H1 (cell line): ENCODE measurements around the gene CSF3R. TPM values are rescaled to one million over a fixed set of nuclear protein-coding genes. Genes with fewer than 3 reads are reported as not detected.

Source experiments
- CTCF ChIA-PET: fragments of 300-600 bp; sonication (Branson Sonifier 250); formaldehyde crosslinking; loops from one replicate; lab custom pipeline; 2021; ENCODE audit not compliant: partially characterized antibody; lab: Charles Lee
- POLR2A ChIA-PET: fragments of 300-600 bp; sonication (Branson Sonifier 250); formaldehyde crosslinking; loops from one replicate; lab custom pipeline; 2021; ENCODE audit warnings: inconsistent platforms; ENCODE audit not compliant: partially characterized antibody; lab: Charles Lee
- DNase-seq, 2 experiments: peaks; one replicate each; pipeline versions ENCODE4 v3.0.0 to v3.0.0-alpha.2; 2010 to 2022; ENCODE audit warnings: low spot score in 2 of 2, low read depth in 1 of 2, mixed read lengths in 1 of 2
- FAIRE-seq: peaks from 2 replicates; lab custom pipeline; 2011; peaks lifted over from hg19 to GRCh38; lab: Jason Lieb, UNC
- H2AFZ ChIP-seq: 2 replicates; pipeline ENCODE4 v1.8.1; 2012; ENCODE audit warnings: low read length, inconsistent platforms
- H2AK5ac ChIP-seq: 2 replicates; pipeline ENCODE4 v1.6.1; 2013; ENCODE audit warnings: low read depth, low read length
- H2BK120ac ChIP-seq: replicated peaks from 2 replicates; pipeline ENCODE3; 2013; ENCODE audit warnings: low read depth, low read length, inconsistent platforms
- H2BK12ac ChIP-seq: 2 replicates; pipeline ENCODE4 v1.6.1; 2013; ENCODE audit warnings: low read depth, low read length
- H2BK15ac ChIP-seq: 2 replicates; pipeline ENCODE4 v1.6.1; 2013; ENCODE audit warnings: low read length
- H2BK20ac ChIP-seq: 2 replicates; pipeline ENCODE4 v1.6.1; 2013; ENCODE audit warnings: low read length
- H2BK5ac ChIP-seq: 2 replicates; pipeline ENCODE4 v1.6.1; 2013; ENCODE audit warnings: low read depth, low read length
- H3K14ac ChIP-seq: 2 replicates; pipeline ENCODE4 v1.6.1; 2013; ENCODE audit warnings: inconsistent platforms; ENCODE audit not compliant: insufficient read length
- H3K18ac ChIP-seq: 2 replicates; pipeline ENCODE4 v1.6.1; 2013; ENCODE audit warnings: low read length; ENCODE audit errors: extremely low read depth
- H3K23ac ChIP-seq: 2 replicates; pipeline ENCODE4 v1.6.1; 2013; ENCODE audit warnings: inconsistent platforms; ENCODE audit not compliant: insufficient read length
- H3K23me2 ChIP-seq: 2 replicates; pipeline ENCODE4 v1.6.1; 2013; ENCODE audit warnings: low read depth, low read length
- H3K27ac ChIP-seq: 2 replicates; pipeline ENCODE4 v1.6.1; 2011; ENCODE audit warnings: low read depth, low read length, inconsistent platforms
- H3K27me3 ChIP-seq, 4 experiments: replicated peaks in 1 of 4; 1 replicate in 1 of 4; 2 replicates in 3 of 4; pipeline versions ENCODE4 v1.6.1 to v1.8.1; 2011 to 2013; ENCODE audit warnings: low read length in 3 of 4, mild to moderate bottlenecking in 3 of 4, inconsistent platforms in 2 of 4, mixed read lengths in 2 of 4, moderate library complexity in 1 of 4; ENCODE audit not compliant: control insufficient read depth in 3 of 4, insufficient read depth in 3 of 4; ENCODE audit errors: extremely low read depth in 1 of 4
- H3K36me3 ChIP-seq, 4 experiments: 2 replicates each; pipeline versions ENCODE4 v1.6.1 to v1.8.1; 2011 to 2013; ENCODE audit warnings: mild to moderate bottlenecking in 4 of 4, low read length in 3 of 4, moderate library complexity in 2 of 4, control low read depth in 1 of 4, inconsistent platforms in 1 of 4; ENCODE audit not compliant: insufficient read depth in 4 of 4, control insufficient read depth in 2 of 4
- H3K4ac ChIP-seq: replicated peaks from 2 replicates; pipeline ENCODE3; 2013; ENCODE audit warnings: low read length, low read depth, mixed read lengths, inconsistent platforms; ENCODE audit not compliant: insufficient read length
- H3K4me1 ChIP-seq, 4 experiments: replicated peaks in 1 of 4; 1 replicate in 1 of 4; 2 replicates in 3 of 4; pipeline versions ENCODE4 v1.6.1 to v1.8.1; 2011 to 2013; ENCODE audit warnings: low read length in 3 of 4, inconsistent platforms in 2 of 4, mixed read lengths in 1 of 4; ENCODE audit not compliant: insufficient read depth in 4 of 4, control insufficient read depth in 3 of 4
- H3K4me2 ChIP-seq, 2 experiments: 2 replicates each; pipeline versions ENCODE4 v1.6.1 to v1.8.1; 2011 to 2013; ENCODE audit warnings: low read depth in 2 of 2, low read length in 2 of 2, control low read depth in 1 of 2, inconsistent platforms in 1 of 2, mild to moderate bottlenecking in 1 of 2; ENCODE audit not compliant: insufficient read depth in 1 of 2
- H3K4me3 ChIP-seq, 4 experiments: fragments of 200-600, 300-600 bp in 1 of 4; sonication (generic), shearing (Covaris generic), sonication (Bioruptor Twin) in 1 of 4; 2 replicates each; pipeline versions ENCODE4 v1.5.1 to v1.8.1; 2011 to 2016; ENCODE audit warnings: low read length in 4 of 4, low read depth in 3 of 4, control low read depth in 2 of 4, inconsistent platforms in 2 of 4, mild to moderate bottlenecking in 2 of 4, mixed read lengths in 1 of 4, moderate library complexity in 1 of 4; ENCODE audit not compliant: insufficient read depth in 2 of 4; ENCODE audit errors: extremely low read depth in 1 of 4
- H3K56ac ChIP-seq: replicated peaks from 2 replicates; pipeline ENCODE3; 2013; ENCODE audit warnings: low read depth, mild to moderate bottlenecking, mixed read lengths, low read length, inconsistent platforms; ENCODE audit not compliant: insufficient read length
- H3K79me1 ChIP-seq: 2 replicates; pipeline ENCODE4 v1.6.1; 2013; ENCODE audit warnings: low read depth, low read length, control low read depth
- H3K79me2 ChIP-seq, 2 experiments: 2 replicates each; pipeline versions ENCODE4 v1.6.1 to v1.8.1; 2012 to 2013; ENCODE audit warnings: low read length in 2 of 2, mild to moderate bottlenecking in 2 of 2, inconsistent platforms in 1 of 2; ENCODE audit not compliant: insufficient read depth in 2 of 2, control insufficient read depth in 1 of 2
- H3K9ac ChIP-seq, 4 experiments: replicated peaks in 1 of 4; 1 replicate in 1 of 4; 2 replicates in 3 of 4; pipeline versions ENCODE4 v1.6.1 to v1.8.1; 2011 to 2013; ENCODE audit warnings: low read depth in 3 of 4, low read length in 3 of 4, control low read depth in 2 of 4, mild to moderate bottlenecking in 2 of 4, moderate library complexity in 2 of 4, inconsistent platforms in 1 of 4; ENCODE audit errors: extremely low read depth in 1 of 4
- H3K9me3 ChIP-seq, 2 experiments: 2 replicates each; pipeline versions ENCODE4 v1.6.1 to v1.8.1; 2012 to 2013; ENCODE audit warnings: mild to moderate bottlenecking in 2 of 2, moderate library complexity in 2 of 2, control low read depth in 1 of 2, inconsistent platforms in 1 of 2, low read depth in 1 of 2, low read length in 1 of 2, mixed read lengths in 1 of 2; ENCODE audit not compliant: insufficient read depth in 2 of 2
- H4K20me1 ChIP-seq, 2 experiments: replicated peaks in 1 of 2; 2 replicates each; pipeline versions ENCODE3 to v1.8.1; 2011 to 2013; ENCODE audit warnings: inconsistent platforms in 2 of 2, low read length in 2 of 2, mild to moderate bottlenecking in 1 of 2; ENCODE audit not compliant: insufficient read depth in 2 of 2, control insufficient read depth in 1 of 2
- H4K5ac ChIP-seq: 2 replicates; pipeline ENCODE4 v1.6.1; 2013; ENCODE audit warnings: low read length, low read depth, mixed read lengths, inconsistent platforms; ENCODE audit not compliant: insufficient read length
- H4K8ac ChIP-seq: 2 replicates; pipeline ENCODE4 v1.8.0; 2013; ENCODE audit warnings: mild to moderate bottlenecking, moderate library complexity, low read length, inconsistent platforms; ENCODE audit not compliant: insufficient read depth; ENCODE audit errors: extremely low read depth
- H4K91ac ChIP-seq: replicated peaks from 2 replicates; pipeline ENCODE3; 2013; ENCODE audit warnings: low read length, mixed read lengths, inconsistent platforms; ENCODE audit not compliant: insufficient read length
- CTBP2 ChIP-seq: IDR thresholded peaks from 2 replicates; pipeline ENCODE4 v1.7.0; 2011; ENCODE audit warnings: borderline replicate concordance, mild to moderate bottlenecking, moderate library complexity, mixed read lengths, low read length; ENCODE audit not compliant: insufficient read depth, insufficient read length
- MAX ChIP-seq: IDR thresholded peaks from 2 replicates; pipeline ENCODE4 v1.6.1; 2012; ENCODE audit warnings: inconsistent platforms
- NRF1 ChIP-seq: IDR thresholded peaks from 2 replicates; pipeline ENCODE4 v1.6.1; 2011; ENCODE audit warnings: mild to moderate bottlenecking, low read depth, low read length, improper control_type of control experiment
- POLR2A ChIP-seq, 2 experiments: IDR thresholded peaks; 1 replicate in 1 of 2; 2 replicates in 1 of 2; pipeline ENCODE4 v1.6.1; 2011; ENCODE audit warnings: low read depth in 2 of 2, low read length in 2 of 2, mild to moderate bottlenecking in 2 of 2; ENCODE audit errors: control extremely low read depth in 1 of 2
- SIX5 ChIP-seq: IDR thresholded peaks from 2 replicates; pipeline ENCODE4 v1.6.1; 2011; ENCODE audit warnings: mild to moderate bottlenecking, low read depth, low read length
- TAF7 ChIP-seq: optimal IDR thresholded peaks from 2 replicates; pipeline ENCODE3; 2011; ENCODE audit warnings: low read depth, mild to moderate bottlenecking, inconsistent platforms, low read length, moderate library complexity, borderline replicate concordance
- WGBS, 2 experiments: shearing (Covaris generic) in 1 of 2; methylation state at CpG; one replicate each; pipeline versions ENCODE4 v1.1.6 to v1.1.7; 2013 to 2015; ENCODE audit warnings: low lambda C conversion rate in 2 of 2, mixed read lengths in 2 of 2, inconsistent platforms in 1 of 2, low coverage in 1 of 2, missing lambda C conversion rate in 1 of 2; ENCODE audit not compliant: insufficient replicate concordance in 2 of 2, insufficient coverage in 1 of 2, insufficient read length in 1 of 2; ENCODE audit errors: extremely low coverage in 1 of 2, missing lambda C conversion rate in 1 of 2; 5-methylcytosine and 5-hydroxymethylcytosine counted together
- polyA plus RNA-seq, 7 experiments: library from polyadenylated mRNA; depleted of rRNA in 3 of 7; stranded (reverse) in 5 of 7; unstranded in 2 of 7; fragments of >200 nt in 5 of 7; fragments of 200-250 nt in 2 of 7; gene quantifications; 1 replicate in 5 of 7; 2 replicates in 1 of 7; 4 replicates in 1 of 7; pipeline versions ENCODE4 v1.2.1 to v1.2.3, GENCODE V29; 2011 to 2013; ENCODE audit warnings: missing spikeins in 2 of 7, mixed read lengths in 2 of 7
- total RNA-seq: library from RNA; stranded (reverse); fragmentation: NEBNext Ultra II Directional; extraction: Animal tissue kit (Norgen Biotek cat#: 25700); gene quantifications from 2 replicates; pipeline ENCODE4 v1.2.1, GENCODE V29; 2021

CSF3R gene
- total and polyA plus RNA-seq, 2 of the 8 experiments (the other 6 are each of a cell fraction or from before 2014, with no cell fraction given) = not detected

GRCh38 chr1:36463463-36463802, 19.3 kb downstream of the CSF3R start:
- POLR2A ChIA-PET = interaction anchor here (0.6 to 3.9 kb wide), 16 partner anchors 9 to 1546 kb away, joined by 3 to 43 read pairs (median 6); partner anchors contain the start of genes OSCP1, STK40 and THRAP3
- Histone ChIP-seq H2BK12ac (peak overlapping the region; percentile 87), H3K23ac (no peak overlapping the region), H2BK5ac (peak overlapping the region; percentile 92), H4K91ac (peak overlapping the region; percentile 98), H3K9me3 (no peaks in the 10 kb centered on the region), H3K4ac (no peak overlapping the region), H3K4me2 (peak overlapping the region; percentile 84 to 97), H3K23me2 (peaks cover 4% of the 10 kb centered on the region; the same call in 1 of the 2 replicates), H3K18ac (peak overlapping the region; percentile 80; the same call in 1 of the 2 replicates), H3K4me1 (peaks cover 0 to 3% (median 0%) of the 10 kb centered on the region in 4 experiments; a peak in 2 of 7 replicates), H3K79me1 (peaks cover 7% of the 10 kb centered on the region), H2AK5ac (no peak overlapping the region), H3K14ac (no peak overlapping the region), H3K27ac (peak overlapping the region; percentile 84), H4K20me1 (peaks cover 0 to 3% of the 10 kb centered on the region in 2 experiments), H4K8ac (peak overlapping the region; percentile 99), H3K56ac (no peak overlapping the region), H2BK20ac (no peak overlapping the region), H3K9ac (peak overlapping the region; percentile 70 to 95 (median 82)), H3K27me3 (peaks cover 2 to 25% (median 21%) of the 10 kb centered on the region in 4 experiments), H4K5ac (no peak overlapping the region), H3K4me3 (peak overlapping the region; percentile 90 to 95 (median 93)), H3K79me2 (peaks cover 0 to 11% of the 10 kb centered on the region in 2 experiments; a peak in 2 of 4 replicates), H3K36me3 (peaks cover 24 to 31% (median 27%) of the 10 kb centered on the region in 4 experiments), H2AFZ (0 out of 2 replicates have a peak overlapping the region, but pooled peaks have one; percentile 25), H2BK120ac (no peak overlapping the region), H2BK15ac (no peak overlapping the region)
- no peak for TF ChIP-seq TAF7
- no peak for TF ChIP-seq MAX
- TF ChIP-seq NRF1 = no peak
- TF ChIP-seq POLR2A (IDR thresholded peaks at IDR 0.05; ENCODE audit: control extremely low read depth in 1 of 2, low read depth in 2 of 2, low read length in 2 of 2) = peak in 1 of 2 experiments; percentile 17; a peak in 1 of 3 replicates
- TF ChIP-seq SIX5 = no peak
- TF ChIP-seq CTBP2 = no peak
- no peak for FAIRE-seq
- CTCF ChIA-PET = interaction anchor here (1.5 to 1.7 kb wide), 2 partner anchors 12 to 14 kb away, joined by 4 to 5 read pairs; no protein-coding TSS in a partner anchor
- 5% methylated on average over 5 of the region's 6 CpGs; no CpG with 5 or more reads in 1 of the 2 experiments for WGBS, 2 experiments
- peak in 1 of 2 experiments; percentile 64 for DNase-seq
